HUES6 (cell line): Measurements from ENCODE around the gene LRRC74A.

Experiments used
- H3K27ac ChIP-seq: 2 replicates; pipeline ENCODE4 v1.7.0; 2013; ENCODE audit warnings: low read depth, mild to moderate bottlenecking, low read length, inconsistent platforms
- H3K27me3 ChIP-seq: 2 replicates; pipeline ENCODE4 v1.6.1; 2013; ENCODE audit warnings: low read length; ENCODE audit not compliant: control insufficient read depth, insufficient read depth
- H3K36me3 ChIP-seq: 2 replicates; pipeline ENCODE4 v1.6.1; 2013; ENCODE audit warnings: low read length; ENCODE audit not compliant: control insufficient read depth, insufficient read depth
- H3K4me1 ChIP-seq: 2 replicates; pipeline ENCODE4 v1.6.1; 2013; ENCODE audit warnings: low read length; ENCODE audit not compliant: control insufficient read depth, insufficient read depth
- H3K4me3 ChIP-seq: 2 replicates; pipeline ENCODE4 v1.5.1; 2013; ENCODE audit warnings: low read depth, low read length
- H3K9ac ChIP-seq: one replicate; pipeline ENCODE4 v1.6.1; 2013; ENCODE audit warnings: mild to moderate bottlenecking, low read length
- H3K9me3 ChIP-seq: 2 replicates; pipeline ENCODE4 v1.6.1; 2013; ENCODE audit warnings: low read depth, low read length; ENCODE audit not compliant: control insufficient read depth, insufficient read depth

Gene LRRC74A

DNA sequence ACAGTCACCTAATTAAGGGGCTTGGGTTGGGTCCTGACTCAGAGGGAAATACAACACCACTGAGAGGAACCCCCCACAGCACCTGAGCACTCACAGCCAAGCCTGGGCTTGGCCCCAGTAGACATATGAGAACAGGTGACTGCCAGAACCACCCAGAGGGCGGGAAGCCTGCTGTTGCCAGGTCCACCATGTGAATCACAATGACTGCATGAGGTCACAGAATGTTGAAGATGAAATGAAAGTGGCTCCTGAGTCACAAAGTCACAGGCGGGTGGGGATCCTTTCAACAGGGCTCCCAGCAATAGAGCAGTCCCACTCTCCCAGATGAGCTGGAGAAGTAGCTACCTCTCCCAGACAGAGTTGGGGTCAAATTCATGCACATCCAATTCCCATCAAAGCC lies at the start of gene LRRC74A:
LRRC74A (plus strand) TSS at position 287 of the 400 bp plus-strand sequence. CDS start 290 bp downstream, outside the sequence.
- Histone ChIP-seq H3K4me3 (no peak within 1 kb of the TSS), H3K27me3 (no peaks in the 10 kb centered on the region), H3K36me3 (no peaks in the 10 kb centered on the region), H3K4me1 (peaks cover 24% of the 10 kb centered on the region), H3K9ac (no peak within 1 kb of the TSS), H3K9me3 (no peaks in the 10 kb centered on the region; the same call in 1 of the 2 replicates), H3K27ac (no peak within 1 kb of the TSS)

DNA sequence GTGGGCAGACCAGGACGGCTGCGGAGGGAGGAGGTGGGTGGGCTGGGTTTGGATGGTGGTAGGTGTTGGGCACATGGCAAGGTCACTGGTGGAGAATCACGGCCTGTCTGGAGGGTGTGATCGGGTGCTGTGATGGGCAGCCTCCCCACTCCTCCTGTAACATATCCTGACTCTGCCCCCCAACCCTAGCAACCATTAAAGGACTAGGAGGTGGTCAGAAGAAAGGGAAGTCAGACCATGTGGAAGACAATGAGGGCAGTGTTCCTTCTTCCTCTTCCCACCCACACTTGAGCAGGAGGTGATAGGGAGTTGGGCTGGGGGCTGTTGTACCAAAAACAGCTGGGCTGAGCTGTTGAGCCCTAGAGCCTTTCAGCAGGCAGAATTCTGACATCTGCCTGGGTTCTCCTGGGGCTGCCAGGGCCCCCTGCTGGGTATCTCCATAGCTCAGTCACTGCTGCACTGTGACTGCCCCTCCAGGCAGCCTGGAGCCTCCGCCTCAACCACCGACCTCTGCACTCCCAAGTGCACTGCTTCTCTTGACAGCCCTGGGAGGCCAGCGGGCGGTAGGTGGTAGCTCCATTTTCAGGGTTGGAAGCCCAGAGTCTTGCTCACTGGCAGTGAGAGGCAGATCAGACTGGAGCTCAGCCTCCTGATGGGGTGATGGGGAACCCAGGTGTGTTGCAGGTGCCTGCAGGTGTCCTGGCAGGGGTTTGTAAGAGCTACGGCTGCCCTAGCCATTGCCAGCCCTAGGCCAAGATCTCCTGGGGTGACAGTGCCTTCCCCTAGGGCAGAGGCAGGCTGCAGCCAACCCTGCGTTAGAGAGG lies 49.6 kb upstream of the LRRC74A start:
- Histone ChIP-seq H3K4me1 (peaks cover 35% of the 10 kb centered on the region), H3K27ac (no peak overlapping the region), H3K9ac (no peak overlapping the region), H3K27me3 (peaks cover 2% of the 10 kb centered on the region; the same call in 1 of the 2 replicates), H3K4me3 (no peak overlapping the region), H3K36me3 (peaks cover 11% of the 10 kb centered on the region; the same call in 1 of the 2 replicates), H3K9me3 (no peaks in the 10 kb centered on the region)

DNA sequence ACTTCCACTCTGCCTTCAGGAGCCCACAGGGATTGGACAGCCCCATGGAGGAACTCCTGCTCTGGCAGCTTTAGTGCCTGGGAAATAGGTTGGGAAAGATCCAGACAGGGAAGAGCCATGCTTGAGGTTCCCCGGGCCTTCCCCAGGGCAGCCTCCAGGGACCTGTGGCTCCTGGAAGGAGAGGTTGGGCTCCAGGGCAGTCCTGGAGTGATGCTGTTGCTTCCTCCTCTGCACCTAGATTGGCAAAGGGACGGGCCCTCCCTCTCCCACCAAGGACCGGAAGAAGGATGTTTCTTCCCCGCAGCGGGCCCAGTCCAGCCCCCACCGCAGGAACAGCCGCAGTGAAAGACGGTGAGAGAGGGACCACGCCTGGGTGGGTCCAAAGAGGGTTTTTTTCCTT lies 48.5 kb upstream of the LRRC74A start:
- Histone ChIP-seq H3K4me1 (peaks cover 29% of the 10 kb centered on the region), H3K4me3 (no peak overlapping the region), H3K27me3 (peaks cover 2% of the 10 kb centered on the region; the same call in 1 of the 2 replicates), H3K9ac (no peak overlapping the region), H3K36me3 (peaks cover 21% of the 10 kb centered on the region), H3K9me3 (no peaks in the 10 kb centered on the region), H3K27ac (no peak overlapping the region)

- H3K27me3 ChIP-seq = peaks cover 2% of the 10 kb centered on the region; the same call in 1 of the 2 replicates
- H3K27ac ChIP-seq = no peak overlapping the region
- H3K9ac ChIP-seq = no peak overlapping the region
- peaks cover 21% of the 10 kb centered on the region; the same call in 1 of the 2 replicates for H3K4me1 ChIP-seq
- no peak overlapping the region for H3K4me3 ChIP-seq
- peaks cover 30% of the 10 kb centered on the region for H3K36me3 ChIP-seq
- H3K9me3 ChIP-seq = no peaks in the 10 kb centered on the region
Observed at GRCh38 chr14:76778546-76779215, 47.5 kb upstream of the LRRC74A start.

DNA sequence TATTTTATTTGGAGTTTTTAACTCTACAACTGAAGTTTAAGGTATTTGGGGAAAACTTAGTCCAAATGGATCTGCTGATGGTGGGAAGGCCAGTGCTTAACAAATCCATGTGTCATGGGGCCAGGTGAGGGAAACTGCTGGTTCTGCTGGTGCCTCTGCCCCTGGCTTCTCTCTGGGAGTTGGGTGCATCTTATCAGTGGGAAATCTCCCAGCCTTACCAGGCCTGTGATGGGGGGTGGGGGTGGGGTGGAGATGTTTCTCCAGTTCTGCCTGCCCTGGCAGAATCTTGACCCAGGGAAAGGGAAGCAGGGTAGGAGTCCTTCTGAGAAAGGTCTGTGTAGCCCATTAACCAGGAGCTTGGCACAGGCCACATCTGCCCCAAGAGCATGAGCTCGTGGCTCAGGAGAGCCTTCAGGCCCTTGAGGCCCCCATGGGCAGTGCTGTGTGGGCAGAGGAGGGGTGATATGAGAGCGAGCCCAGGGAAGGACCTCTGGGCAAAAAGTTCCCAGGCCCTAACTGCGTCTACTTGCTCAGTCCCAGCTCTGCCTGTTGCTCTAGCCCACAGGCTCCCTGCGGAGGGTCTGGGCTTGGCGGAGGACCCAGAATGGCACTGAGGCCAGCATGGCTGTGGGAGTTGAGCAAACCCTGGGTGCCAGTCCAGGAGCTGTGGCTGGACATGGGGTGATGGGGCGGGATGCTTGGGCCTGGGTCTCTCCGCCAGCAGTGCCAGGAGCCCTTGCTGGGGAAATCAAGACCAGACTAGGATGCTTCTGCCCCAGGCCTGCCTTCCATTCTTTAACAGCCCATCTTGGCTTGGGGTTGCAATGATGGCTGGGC lies 46.8 kb upstream of the LRRC74A start:
- H3K9ac ChIP-seq = no peak overlapping the region
- H3K27me3 ChIP-seq = peaks cover 2% of the 10 kb centered on the region; the same call in 1 of the 2 replicates
- no peaks in the 10 kb centered on the region for H3K9me3 ChIP-seq
- H3K4me1 ChIP-seq = peaks cover 14% of the 10 kb centered on the region; the same call in 1 of the 2 replicates
- H3K36me3 ChIP-seq = peaks cover 36% of the 10 kb centered on the region
- H3K27ac ChIP-seq = no peak overlapping the region
- H3K4me3 ChIP-seq = no peak overlapping the region

DNA sequence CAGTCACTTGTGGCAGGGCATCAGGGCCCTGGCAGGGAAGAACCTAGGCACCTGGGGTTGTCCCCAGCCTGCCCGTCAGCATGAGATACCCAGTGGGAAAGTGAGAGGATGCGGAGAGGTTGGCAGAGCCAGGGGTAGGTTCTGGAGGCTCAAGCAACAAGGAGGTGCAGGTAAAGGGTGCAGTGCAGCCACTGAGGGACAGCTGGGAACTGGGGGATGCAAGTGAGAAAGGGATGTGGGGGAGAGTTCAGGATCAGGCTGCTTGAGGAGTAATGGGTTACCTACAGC lies 46.2 kb upstream of the LRRC74A start:
- no peak overlapping the region for H3K27ac ChIP-seq
- H3K27me3 ChIP-seq = no peaks in the 10 kb centered on the region
- no peaks in the 10 kb centered on the region for H3K9me3 ChIP-seq

GRCh38 chr14:76780360-76780759 lies 45.8 kb upstream of the LRRC74A start:
- Histone ChIP-seq H3K27ac (no peak overlapping the region), H3K36me3 (peaks cover 36% of the 10 kb centered on the region), H3K4me1 (peaks cover 8% of the 10 kb centered on the region; the same call in 1 of the 2 replicates), H3K27me3 (no peaks in the 10 kb centered on the region), H3K4me3 (no peak overlapping the region), H3K9ac (no peak overlapping the region), H3K9me3 (no peaks in the 10 kb centered on the region)

More for the DNA sequence above, 46.2 kb upstream of the LRRC74A start:
- Histone ChIP-seq H3K36me3 (peaks cover 36% of the 10 kb centered on the region), H3K9ac (no peak overlapping the region), H3K4me3 (no peak overlapping the region), H3K4me1 (peaks cover 8% of the 10 kb centered on the region; the same call in 1 of the 2 replicates)

DNA sequence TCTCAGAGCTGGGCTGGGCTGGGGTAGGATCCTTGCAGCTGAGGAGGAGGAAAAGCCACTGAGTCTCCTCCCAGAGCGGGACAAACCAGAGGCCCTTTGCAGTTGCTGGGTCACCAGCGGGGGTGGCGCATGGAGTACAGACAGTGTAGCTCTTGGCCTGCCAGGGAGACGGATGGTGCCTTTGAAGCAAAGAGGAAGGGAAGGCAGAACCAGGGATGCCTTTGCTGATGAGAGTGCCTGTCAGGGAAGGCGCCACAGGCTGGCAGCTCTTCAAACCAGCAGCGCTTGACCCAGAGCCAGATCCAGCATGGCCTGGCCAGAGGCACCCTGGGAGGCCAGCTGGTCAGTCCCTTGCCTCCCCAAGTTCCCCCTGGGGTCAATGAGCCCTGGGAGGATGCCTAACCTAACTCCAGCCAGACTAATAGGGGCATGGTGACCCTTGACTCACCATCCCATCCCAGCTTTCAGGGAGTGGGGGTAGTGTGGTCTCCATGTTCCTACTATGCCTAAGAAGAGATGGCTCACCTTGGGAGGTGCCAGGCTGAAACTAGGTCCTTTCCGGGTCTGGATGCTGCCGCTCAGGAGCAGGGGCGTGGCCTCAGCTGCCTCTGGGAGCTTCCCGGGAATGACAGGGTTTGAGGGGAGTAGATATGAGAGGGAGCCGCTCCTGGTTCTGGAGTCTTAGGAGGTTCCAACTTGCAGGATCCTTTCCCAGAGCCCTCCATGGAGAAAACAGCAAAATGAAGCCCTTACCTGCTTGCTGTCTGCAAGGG lies 45.1 kb upstream of the LRRC74A start:
- H3K4me1 ChIP-seq = peaks cover 8% of the 10 kb centered on the region; the same call in 1 of the 2 replicates
- H3K36me3 ChIP-seq = peaks cover 36% of the 10 kb centered on the region
- H3K9me3 ChIP-seq = no peaks in the 10 kb centered on the region
- H3K27ac ChIP-seq = no peak overlapping the region
- no peak overlapping the region for H3K9ac ChIP-seq
- no peaks in the 10 kb centered on the region for H3K27me3 ChIP-seq
- no peak overlapping the region for H3K4me3 ChIP-seq

DNA sequence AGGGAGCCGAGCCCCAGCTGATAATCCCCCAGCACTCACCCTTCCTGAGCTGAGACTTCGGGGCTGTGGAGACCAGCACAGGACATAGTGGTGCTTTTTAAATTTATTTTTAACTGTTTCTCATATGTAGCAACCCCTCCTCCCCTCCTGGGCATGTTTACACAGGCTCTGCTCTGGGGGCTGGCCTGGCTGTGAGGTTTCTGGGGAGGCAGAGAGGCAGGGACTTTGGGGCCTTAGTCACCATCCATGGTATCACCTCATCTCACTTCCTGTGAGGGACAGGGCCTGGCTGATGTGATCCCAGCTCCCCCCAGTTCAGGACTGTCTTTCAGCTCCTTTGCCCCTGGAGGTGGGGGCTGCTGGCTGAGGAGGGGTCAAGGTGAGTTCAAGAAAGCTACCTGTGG lies 44.6 kb upstream of the LRRC74A start:
- Histone ChIP-seq H3K4me1 (peaks cover 4% of the 10 kb centered on the region; the same call in 1 of the 2 replicates), H3K9me3 (no peaks in the 10 kb centered on the region), H3K36me3 (peaks cover 39% of the 10 kb centered on the region), H3K27me3 (no peaks in the 10 kb centered on the region), H3K4me3 (no peak overlapping the region), H3K27ac (no peak overlapping the region), H3K9ac (no peak overlapping the region)
